Measurements from ENCODE around the gene CTSD.

DNA sequence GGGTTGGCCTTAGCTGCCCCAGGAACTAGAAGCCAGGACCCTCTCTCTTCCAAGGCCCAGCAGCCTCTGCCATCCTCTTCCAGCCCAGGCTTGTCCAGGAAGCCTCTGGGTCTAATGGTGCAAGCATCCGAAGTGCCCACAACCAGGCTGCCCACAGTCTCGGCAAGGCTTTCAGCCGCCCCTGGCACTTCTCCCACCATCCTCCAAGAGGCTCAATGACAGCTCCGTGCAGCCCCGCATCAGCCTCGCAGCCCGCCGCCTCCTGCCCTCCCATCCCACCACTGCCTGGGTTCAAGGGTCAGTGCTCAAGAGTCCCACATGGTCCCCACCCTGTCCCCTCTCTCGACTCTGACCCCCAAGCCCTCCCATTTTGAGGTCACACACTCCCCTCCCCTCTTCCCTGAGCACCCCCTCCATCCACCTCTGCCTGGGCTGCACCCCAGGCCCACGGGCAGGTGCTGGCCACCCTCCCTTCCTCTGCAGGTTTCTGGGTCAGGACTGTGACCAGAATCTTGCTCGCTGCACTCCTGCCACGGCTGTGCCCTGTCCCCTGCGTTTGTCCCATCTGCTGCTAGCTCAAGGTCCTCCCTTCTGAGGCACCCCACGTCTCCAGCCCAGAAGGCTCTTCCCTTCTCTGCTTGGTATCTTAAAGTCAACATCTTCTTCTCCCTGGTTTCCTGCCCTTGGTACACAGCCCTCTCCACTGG, 30.6 kb downstream of the CTSD start:
- TF ChIP-seq, protein P1, sequence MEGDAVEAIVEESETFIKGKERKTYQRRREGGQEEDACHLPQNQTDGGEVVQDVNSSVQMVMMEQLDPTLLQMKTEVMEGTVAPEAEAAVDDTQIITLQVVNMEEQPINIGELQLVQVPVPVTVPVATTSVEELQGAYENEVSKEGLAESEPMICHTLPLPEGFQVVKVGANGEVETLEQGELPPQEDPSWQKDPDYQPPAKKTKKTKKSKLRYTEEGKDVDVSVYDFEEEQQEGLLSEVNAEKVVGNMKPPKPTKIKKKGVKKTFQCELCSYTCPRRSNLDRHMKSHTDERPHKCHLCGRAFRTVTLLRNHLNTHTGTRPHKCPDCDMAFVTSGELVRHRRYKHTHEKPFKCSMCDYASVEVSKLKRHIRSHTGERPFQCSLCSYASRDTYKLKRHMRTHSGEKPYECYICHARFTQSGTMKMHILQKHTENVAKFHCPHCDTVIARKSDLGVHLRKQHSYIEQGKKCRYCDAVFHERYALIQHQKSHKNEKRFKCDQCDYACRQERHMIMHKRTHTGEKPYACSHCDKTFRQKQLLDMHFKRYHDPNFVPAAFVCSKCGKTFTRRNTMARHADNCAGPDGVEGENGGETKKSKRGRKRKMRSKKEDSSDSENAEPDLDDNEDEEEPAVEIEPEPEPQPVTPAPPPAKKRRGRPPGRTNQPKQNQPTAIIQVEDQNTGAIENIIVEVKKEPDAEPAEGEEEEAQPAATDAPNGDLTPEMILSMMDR (IDR thresholded peaks at IDR 0.05), result no peak
- no peak for TF ChIP-seq POLR2A (IDR thresholded peaks at IDR 0.05)
